K562 (cell line): ENCODE measurements around the gene TBRG4. TPM values are rescaled to one million over a fixed set of nuclear protein-coding genes. Genes with fewer than 3 reads are reported as not detected.

Source experiments
- ARNT ChIP-seq, 2 experiments: fragments of 450-650 bp; IDR thresholded peaks; 2 replicates each; pipeline ENCODE4 v1.6.1; 2016; ENCODE audit warnings: mild to moderate bottlenecking in 1 of 2
- DACH1 ChIP-seq: fragments of 450-650 bp; IDR thresholded peaks from 2 replicates; pipeline ENCODE4 v1.6.1; 2018; ENCODE audit not compliant: partially characterized antibody
- MEIS2 ChIP-seq: fragments of 450-650 bp; IDR thresholded peaks from 2 replicates; pipeline ENCODE4 v1.6.1; 2014; ENCODE audit warnings: mild to moderate bottlenecking; ENCODE audit not compliant: partially characterized antibody
- ZNF407 ChIP-seq: fragments of 450-650 bp; IDR thresholded peaks from 2 replicates; pipeline ENCODE4 v1.6.1; 2016; ENCODE audit warnings: low read depth
- polyA plus RNA-seq, 8 experiments: library from polyadenylated mRNA; depleted of rRNA in 4 of 8; stranded (reverse) in 5 of 8; unstranded in 3 of 8; fragments of >200 nt; fragmentation: Nextera tagmentation in 2 of 8; fragmentation: Illumina TruSeq in 1 of 8; extraction: Ambion mirVana in 2 of 8; extraction: Trizol in 1 of 8; gene quantifications; 2 replicates each; pipeline versions ENCODE4 v1.2.1 to v1.2.3, GENCODE V29; 2011 to 2014; ENCODE audit warnings: inconsistent platforms in 1 of 8, missing spikeins in 1 of 8
- total RNA-seq, 7 experiments: library from RNA; depleted of rRNA in 6 of 7; stranded (reverse); fragments of >200 nt in 6 of 7; fragmentation: Illumina TruSeq in 2 of 7; extraction: Trizol in 2 of 7; gene quantifications; 2 replicates each; pipeline versions ENCODE4 v1.2.1 to v1.2.3, GENCODE V29; 2011 to 2021; ENCODE audit warnings: low replicate concordance in 1 of 7

Gene TBRG4
- total and polyA plus RNA-seq, 9 of the 15 experiments (the other 6 are each of a cell fraction or from before 2014, with no cell fraction given): 11.2 to 322 (median 216) TPM

GRCh38 chr7:45158471-45158870 lies 47.0 kb upstream of the TBRG4 start (continued):
- TF ChIP-seq ZNF407: no peak
- no peak for TF ChIP-seq DACH1
- TF ChIP-seq MEIS2: no peak
- no peak for TF ChIP-seq ARNT (IDR thresholded peaks at IDR 0.05)
